GM10266 (cell line): Measurements from ENCODE around the gene CASP5.
A peak's percentile ranks its signal among the peaks of the same experiment; 100 is the strongest.

Source experiments
- DNase-seq: peaks from one replicate; pipeline ENCODE4 v3.0.0; 2012; ENCODE audit errors: extremely low spot score
- TF ChIP-seq, protein P1 (sequence below): IDR thresholded peaks from 2 replicates; pipeline ENCODE4 v1.5.1; 2012; ENCODE audit warnings: mild to moderate bottlenecking, low read depth; ENCODE audit not compliant: control insufficient read depth, insufficient read depth; ENCODE audit errors: missing control alignments

The CASP5 gene

DNA sequence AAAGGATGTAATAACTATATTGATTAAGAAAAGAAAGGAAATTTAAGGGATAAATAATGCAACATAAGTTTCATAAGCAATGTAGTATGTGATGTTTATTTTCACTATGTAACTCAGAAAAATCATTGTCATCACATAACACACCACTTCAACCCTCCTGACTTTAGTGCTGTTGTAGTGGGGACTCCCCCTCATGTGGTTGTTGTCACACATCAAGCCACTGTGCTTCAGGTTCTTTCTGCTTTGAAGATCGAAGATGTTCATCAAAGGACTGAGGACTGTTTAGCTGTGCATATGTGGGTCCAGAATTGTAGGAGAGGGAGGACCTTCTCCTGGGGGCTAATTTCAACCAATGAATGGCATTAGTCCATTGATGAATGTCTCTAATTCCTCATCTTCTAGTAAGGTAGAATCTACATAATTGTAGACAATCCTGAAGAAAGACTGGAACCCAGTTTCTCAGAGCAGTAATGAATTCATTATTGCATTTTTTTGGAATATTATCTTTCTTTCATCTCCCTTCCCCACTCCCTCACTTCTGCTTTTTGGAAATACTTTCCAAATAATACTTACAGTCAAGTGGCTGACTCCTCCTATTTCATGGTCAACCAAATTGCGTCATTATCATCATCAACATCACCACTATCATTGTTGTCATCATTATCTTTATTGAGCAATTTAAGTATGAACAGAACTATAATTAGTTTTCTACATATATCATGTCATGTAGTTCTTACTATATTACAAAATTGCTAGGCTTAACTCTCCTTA is 31.9 kb upstream of the CASP5 start:
- TF ChIP-seq, protein P1, sequence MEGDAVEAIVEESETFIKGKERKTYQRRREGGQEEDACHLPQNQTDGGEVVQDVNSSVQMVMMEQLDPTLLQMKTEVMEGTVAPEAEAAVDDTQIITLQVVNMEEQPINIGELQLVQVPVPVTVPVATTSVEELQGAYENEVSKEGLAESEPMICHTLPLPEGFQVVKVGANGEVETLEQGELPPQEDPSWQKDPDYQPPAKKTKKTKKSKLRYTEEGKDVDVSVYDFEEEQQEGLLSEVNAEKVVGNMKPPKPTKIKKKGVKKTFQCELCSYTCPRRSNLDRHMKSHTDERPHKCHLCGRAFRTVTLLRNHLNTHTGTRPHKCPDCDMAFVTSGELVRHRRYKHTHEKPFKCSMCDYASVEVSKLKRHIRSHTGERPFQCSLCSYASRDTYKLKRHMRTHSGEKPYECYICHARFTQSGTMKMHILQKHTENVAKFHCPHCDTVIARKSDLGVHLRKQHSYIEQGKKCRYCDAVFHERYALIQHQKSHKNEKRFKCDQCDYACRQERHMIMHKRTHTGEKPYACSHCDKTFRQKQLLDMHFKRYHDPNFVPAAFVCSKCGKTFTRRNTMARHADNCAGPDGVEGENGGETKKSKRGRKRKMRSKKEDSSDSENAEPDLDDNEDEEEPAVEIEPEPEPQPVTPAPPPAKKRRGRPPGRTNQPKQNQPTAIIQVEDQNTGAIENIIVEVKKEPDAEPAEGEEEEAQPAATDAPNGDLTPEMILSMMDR = no peak
- no peak for DNase-seq

GRCh38 chr11:105052487-105052886 is 29.5 kb upstream of the CASP5 start:
- no peak for DNase-seq
- TF ChIP-seq, protein P1 = no peak

DNA sequence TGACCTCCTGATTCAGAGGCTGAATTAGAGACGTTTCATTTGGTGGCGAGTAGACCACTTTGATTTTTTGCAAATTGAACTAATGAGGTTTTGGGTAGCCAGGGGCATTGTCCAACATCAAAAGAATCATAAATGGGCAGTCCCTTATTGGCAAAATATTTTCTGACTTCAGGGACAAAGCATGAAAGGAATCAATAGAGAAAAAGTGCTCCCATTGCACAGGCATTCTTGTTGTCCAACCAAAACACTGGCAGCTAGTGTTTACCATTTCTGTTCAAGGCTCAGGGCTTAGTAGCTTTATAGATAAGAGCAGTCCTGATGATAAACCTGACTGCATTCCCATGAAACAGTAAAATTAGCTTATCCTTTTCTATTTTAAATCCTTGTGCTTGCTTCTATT is 28.6 kb upstream of the CASP5 start:
- TF ChIP-seq, protein P1 = no peak

GRCh38 chr11:105049481-105049880 is 26.5 kb upstream of the CASP5 start:
- DNase-seq = no peak
- TF ChIP-seq, protein P1 = no peak

More for the DNA sequence above, 28.6 kb upstream of the CASP5 start:
- DNase-seq = no peak

GRCh38 chr11:105046898-105047579 is 24.1 kb upstream of the CASP5 start:
- TF ChIP-seq, protein P1 = no peak
- no peak for DNase-seq

DNA sequence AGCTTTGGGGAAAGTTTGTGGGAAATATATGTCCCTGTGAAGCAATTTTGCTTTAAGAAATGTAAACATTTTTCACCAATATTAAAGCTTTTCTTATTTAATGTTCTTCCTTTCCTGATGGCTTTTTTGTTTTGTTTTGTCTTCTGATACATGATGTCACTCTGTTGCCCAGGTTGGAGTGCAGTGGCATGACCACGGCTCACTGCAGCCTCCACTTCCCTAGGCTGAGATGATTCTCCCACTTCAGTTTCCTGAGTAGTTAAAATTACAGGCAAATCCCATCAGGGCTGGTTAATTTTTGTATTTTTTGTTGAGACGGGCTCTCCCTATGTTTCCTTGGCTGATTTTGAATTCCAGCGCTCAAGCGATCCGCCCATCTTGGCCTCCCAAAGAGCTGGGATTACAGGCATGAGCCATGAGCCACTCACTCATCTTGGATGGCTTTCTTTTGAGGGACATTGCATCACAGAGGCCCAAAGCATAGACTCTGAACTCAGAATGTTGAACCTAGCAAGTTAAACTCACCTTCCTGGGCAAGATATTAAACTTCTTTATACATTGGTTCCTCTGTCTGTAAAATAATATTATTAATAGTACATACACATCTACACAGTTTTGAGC is 22.8 kb upstream of the CASP5 start:
- DNase-seq = no peak
- TF ChIP-seq, protein P1 = no peak

DNA sequence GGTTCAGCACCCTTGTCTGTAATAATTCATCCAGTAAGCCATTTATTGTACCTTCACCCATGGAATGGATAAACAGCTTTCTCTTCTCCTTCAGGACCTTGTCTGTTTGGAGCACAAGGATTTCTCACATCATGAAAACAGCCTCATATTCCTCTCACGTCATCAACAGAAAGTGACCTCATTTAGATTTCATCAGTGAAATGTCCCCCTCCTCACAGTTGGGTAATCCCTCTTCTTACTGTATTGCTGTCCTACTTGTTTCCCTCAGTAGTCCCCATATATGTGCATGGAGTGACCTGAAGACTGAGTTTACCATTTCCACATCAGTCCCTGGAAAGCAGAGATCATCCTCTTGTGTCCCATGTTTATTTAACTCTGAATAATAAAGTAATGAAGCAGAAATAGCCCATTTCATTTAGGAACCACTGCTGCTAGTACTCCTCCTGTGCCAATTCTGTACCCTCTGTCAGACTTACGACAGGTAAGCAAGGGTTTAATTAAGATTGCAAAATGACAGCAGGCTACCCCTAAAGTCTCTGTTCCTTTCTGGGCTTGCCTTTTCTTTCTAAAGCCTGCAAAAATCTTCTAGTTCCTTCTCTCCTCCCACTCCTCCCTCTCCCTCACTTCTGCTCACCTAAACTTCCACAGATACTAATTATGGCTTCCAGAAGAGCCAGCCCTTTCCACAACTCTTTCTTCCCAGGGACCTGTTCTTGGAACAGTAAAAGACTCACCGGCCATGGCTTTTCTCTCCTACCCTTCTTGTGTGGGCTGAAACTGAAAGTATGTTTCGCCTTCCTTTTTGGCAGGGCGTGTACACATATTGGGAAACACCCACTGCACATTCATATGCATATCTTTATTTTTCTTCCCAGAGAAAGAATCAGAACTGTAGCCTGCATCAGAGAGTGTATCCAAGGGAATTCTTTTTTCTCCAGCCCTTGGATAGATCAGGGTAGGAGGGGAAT is 21.9 kb upstream of the CASP5 start, which contains the start of gene CARD16:
CARD16 (minus strand) TSS at position 779 of the 968 bp plus-strand sequence; CDS start at position 741, 38 bp downstream.
- peak; percentile 27 for DNase-seq
